Caco-2 (cell line): ENCODE data around the gene HOXA5. TPM values are rescaled to one million over a fixed set of nuclear protein-coding genes. Genes with fewer than 3 reads are reported as not detected.
A peak's percentile ranks its signal among the peaks of the same experiment; 100 is the strongest.

Experiments
- BruUV-seq: library from RNA; stranded (reverse); fragments of 400-500 nt; replicated peaks from 2 replicates; lab custom pipeline; 2021; lab: Mats Ljungman, UMichigan
- CTCF ChIA-PET: fragments of 300-600 bp; sonication (Branson Sonifier 250); formaldehyde crosslinking; loops from one replicate; lab custom pipeline; 2022; ENCODE audit warnings: antibody characterized with exemption; lab: Charles Lee
- POLR2A ChIA-PET: fragments of 300-600 bp; sonication (Branson Sonifier 250); formaldehyde crosslinking; loops from one replicate; lab custom pipeline; 2022; ENCODE audit warnings: antibody characterized with exemption; lab: Charles Lee
- DNase-seq, 2 experiments: peaks; one replicate each; pipeline versions ENCODE4 v3.0.0 to v3.0.0-alpha.2; 2020 to 2022
- H3K27me3 ChIP-seq: replicated peaks from 2 replicates; pipeline ENCODE4 v1.6.0; 2011; ENCODE audit warnings: low read length; ENCODE audit not compliant: control insufficient read depth, insufficient read depth
- H3K36me3 ChIP-seq: 2 replicates; pipeline ENCODE4 v1.5.1; 2011; ENCODE audit warnings: low read length; ENCODE audit not compliant: control insufficient read depth, insufficient read depth
- H3K4me1 ChIP-seq: fragments of 250-450 bp; sonication (Bioruptor Pico); 2 replicates; pipeline ENCODE4 v1.5.1; 2020; ENCODE audit warnings: mild to moderate bottlenecking
- H3K4me3 ChIP-seq: 2 replicates; pipeline ENCODE4 v1.5.1; 2011; ENCODE audit warnings: low read depth, mild to moderate bottlenecking, control low read depth, low read length
- H3K9me3 ChIP-seq: fragments of 250-450 bp; sonication (Bioruptor Pico); 2 replicates; pipeline ENCODE4 v1.5.1; 2020; ENCODE audit warnings: mild to moderate bottlenecking, moderate library complexity
- H3K27ac Mint-ChIP-seq: one replicate; pipeline ENCODE4 v1.8.0; 2022; ENCODE audit warnings: mixed read lengths; ENCODE audit not compliant: unreplicated experiment
- H3K27me3 Mint-ChIP-seq: one replicate; pipeline ENCODE4 v1.8.0; 2022; ENCODE audit warnings: mixed read lengths; ENCODE audit not compliant: insufficient read depth, unreplicated experiment
- H3K36me3 Mint-ChIP-seq: one replicate; pipeline ENCODE4 v1.8.0; 2022; ENCODE audit warnings: mild to moderate bottlenecking, mixed read lengths; ENCODE audit not compliant: insufficient read depth, unreplicated experiment
- H3K4me1 Mint-ChIP-seq: one replicate; pipeline ENCODE4 v1.8.0; 2022; ENCODE audit warnings: low read depth, mixed read lengths; ENCODE audit not compliant: unreplicated experiment
- H3K4me3 Mint-ChIP-seq: one replicate; pipeline ENCODE4 v1.8.0; 2022; ENCODE audit warnings: mild to moderate bottlenecking, moderate library complexity, mixed read lengths; ENCODE audit not compliant: unreplicated experiment
- H3K9me3 Mint-ChIP-seq: one replicate; pipeline ENCODE4 v1.8.0; 2022; ENCODE audit warnings: mixed read lengths; ENCODE audit not compliant: unreplicated experiment
- intact Hi-C: fragments of 100-400 bp; cut with micrococcal nuclease; formaldehyde crosslinking; loops from one replicate; pipeline ENCODE4 v1.10.0; 2022; ENCODE audit not compliant: unreplicated experiment
- total RNA-seq: library from RNA; stranded (reverse); gene quantifications from 2 replicates; pipeline ENCODE4 v1.2.3, GENCODE V29; 2022
- TF ChIP-seq, protein P1 (sequence below), 2 experiments: fragments of 200-600 bp in 1 of 2; IDR thresholded peaks; 1 replicate in 1 of 2; 2 replicates in 1 of 2; pipeline versions ENCODE4 v1.5.1 to v1.8.0; 2011 to 2022; ENCODE audit warnings: antibody characterized with exemption in 1 of 2, control low read depth in 1 of 2, inconsistent platforms in 1 of 2, low read depth in 1 of 2, low read length in 1 of 2, mild to moderate bottlenecking in 1 of 2, moderate library complexity in 1 of 2; ENCODE audit not compliant: insufficient read depth in 1 of 2, severe bottlenecking in 1 of 2, unreplicated experiment in 1 of 2

Gene HOXA5
- total RNA-seq, 1 experiment from 2014 or later: 4.9 TPM

DNA sequence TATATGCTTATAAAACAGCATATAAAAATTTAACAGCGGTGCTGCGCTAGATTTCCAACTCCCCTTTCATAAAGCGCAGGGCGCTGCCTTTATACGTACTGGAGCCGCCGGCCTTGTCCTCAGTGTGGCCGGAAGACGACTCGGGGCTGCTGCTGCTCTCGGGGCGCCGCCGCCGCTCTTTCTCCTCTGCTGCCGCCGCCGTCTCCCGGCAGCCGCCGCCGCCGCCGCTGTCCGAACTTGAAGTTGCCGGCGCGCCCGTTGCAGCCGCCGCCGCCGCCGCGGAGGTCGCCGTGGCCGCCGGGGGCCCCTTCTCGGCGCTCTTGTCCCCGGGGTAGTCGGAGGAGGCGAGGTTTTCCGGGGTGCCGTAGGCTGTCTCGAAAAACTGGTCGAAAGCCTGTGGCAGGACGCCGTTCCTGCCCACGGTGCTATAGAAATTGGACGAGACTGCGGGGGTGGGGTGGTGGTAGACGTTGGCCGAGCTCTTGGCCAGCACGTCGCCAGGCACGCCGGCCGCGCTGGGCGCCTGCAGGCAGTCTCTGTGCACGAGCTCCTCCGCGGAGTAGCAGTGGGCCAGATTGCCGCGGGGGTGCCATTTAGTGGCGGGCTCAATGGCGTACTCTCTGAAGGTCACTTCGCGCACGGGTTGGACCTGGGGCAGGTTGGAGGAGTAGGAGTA lies 41.0 kb upstream of the HOXA5 start:
- DNase-seq: peak; percentile 47 to 50
- intact Hi-C loops: no loop called here
- TSS peak; percentile 54 for BruUV-seq
- H3K9me3 ChIP-seq: no peaks in the 10 kb centered on the region
- Mint-ChIP-seq H3K36me3 (peaks cover 6% of the 10 kb centered on the region), H3K4me3 (peak overlapping the region; percentile 71), H3K27ac (no peak overlapping the region), H3K27me3 (peaks cover 8% of the 10 kb centered on the region), H3K4me1 (peaks cover 7% of the 10 kb centered on the region), H3K9me3 (no peaks in the 10 kb centered on the region)
- CTCF ChIA-PET: interaction anchor here (0.7 to 1.8 kb wide), 3 partner anchors 12 to 393 kb away, joined by 3 to 9 read pairs (median 5); no protein-coding TSS in a partner anchor
- POLR2A ChIA-PET: no interaction called here
- H3K4me3 ChIP-seq: peak overlapping the region; percentile 55
- TF ChIP-seq, protein P1, sequence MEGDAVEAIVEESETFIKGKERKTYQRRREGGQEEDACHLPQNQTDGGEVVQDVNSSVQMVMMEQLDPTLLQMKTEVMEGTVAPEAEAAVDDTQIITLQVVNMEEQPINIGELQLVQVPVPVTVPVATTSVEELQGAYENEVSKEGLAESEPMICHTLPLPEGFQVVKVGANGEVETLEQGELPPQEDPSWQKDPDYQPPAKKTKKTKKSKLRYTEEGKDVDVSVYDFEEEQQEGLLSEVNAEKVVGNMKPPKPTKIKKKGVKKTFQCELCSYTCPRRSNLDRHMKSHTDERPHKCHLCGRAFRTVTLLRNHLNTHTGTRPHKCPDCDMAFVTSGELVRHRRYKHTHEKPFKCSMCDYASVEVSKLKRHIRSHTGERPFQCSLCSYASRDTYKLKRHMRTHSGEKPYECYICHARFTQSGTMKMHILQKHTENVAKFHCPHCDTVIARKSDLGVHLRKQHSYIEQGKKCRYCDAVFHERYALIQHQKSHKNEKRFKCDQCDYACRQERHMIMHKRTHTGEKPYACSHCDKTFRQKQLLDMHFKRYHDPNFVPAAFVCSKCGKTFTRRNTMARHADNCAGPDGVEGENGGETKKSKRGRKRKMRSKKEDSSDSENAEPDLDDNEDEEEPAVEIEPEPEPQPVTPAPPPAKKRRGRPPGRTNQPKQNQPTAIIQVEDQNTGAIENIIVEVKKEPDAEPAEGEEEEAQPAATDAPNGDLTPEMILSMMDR (IDR thresholded peaks at IDR 0.05; ENCODE audit: insufficient read depth in 1 of 2, low read depth in 1 of 2, low read length in 1 of 2, severe bottlenecking in 1 of 2, unreplicated experiment in 1 of 2): no peak
- H3K36me3 ChIP-seq: no peaks in the 10 kb centered on the region
- H3K27me3 ChIP-seq: peaks cover 5% of the 10 kb centered on the region
- H3K4me1 ChIP-seq: peaks cover 14% of the 10 kb centered on the region

DNA sequence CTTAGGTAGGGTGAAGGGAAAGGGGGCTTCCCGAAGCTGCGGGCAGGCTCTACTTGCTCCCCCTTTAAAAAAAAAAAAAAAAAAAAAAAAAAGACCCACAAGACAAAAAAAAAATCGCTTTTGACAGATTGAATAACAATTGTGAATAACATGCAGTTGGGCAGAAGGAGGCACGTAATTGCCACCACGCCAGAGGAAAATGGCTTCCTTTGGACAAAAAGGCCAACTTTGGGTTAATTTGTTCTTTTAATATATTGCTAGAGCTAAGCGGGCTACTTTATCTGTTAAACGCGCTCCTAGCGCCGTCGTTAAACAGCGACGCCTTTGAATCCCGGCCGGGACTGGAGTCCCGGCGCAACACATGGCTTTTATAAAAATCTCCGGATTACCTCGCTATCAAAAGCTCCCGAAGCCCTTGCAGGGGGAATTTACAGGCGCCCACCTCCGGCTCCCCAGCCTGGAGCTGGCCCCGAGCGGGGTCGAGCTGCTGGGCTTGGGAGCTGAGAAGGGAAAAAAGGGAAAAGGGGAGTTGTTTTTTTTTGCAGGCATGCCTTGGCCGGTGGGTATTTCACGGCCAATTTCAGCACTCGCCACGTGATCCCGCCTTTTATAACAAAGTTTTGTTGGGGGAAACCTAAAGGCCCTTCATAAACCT lies 40.3 kb upstream of the HOXA5 start:
- Histone ChIP-seq H3K4me1 (peaks cover 14% of the 10 kb centered on the region), H3K9me3 (no peaks in the 10 kb centered on the region), H3K36me3 (no peaks in the 10 kb centered on the region), H3K27me3 (peaks cover 5% of the 10 kb centered on the region), H3K4me3 (peak overlapping the region; percentile 55)
- peak overlapping the region; percentile 71 for H3K4me3 Mint-ChIP-seq
- peaks cover 6% of the 10 kb centered on the region for H3K36me3 Mint-ChIP-seq
- intact Hi-C loops: no loop called here
- no peak overlapping the region for H3K27ac Mint-ChIP-seq
- BruUV-seq: no TSS peak
- peaks cover 7% of the 10 kb centered on the region for H3K4me1 Mint-ChIP-seq
- H3K27me3 Mint-ChIP-seq: peaks cover 8% of the 10 kb centered on the region
- ChIA-PET CTCF (interaction anchor here (0.7 to 1.8 kb wide), 2 partner anchors 12 to 37 kb away, joined by 5 to 9 read pairs; no protein-coding TSS in a partner anchor), POLR2A (no interaction called here)
- H3K9me3 Mint-ChIP-seq: no peaks in the 10 kb centered on the region
- peak in 1 of 2 experiments; percentile 26 for DNase-seq
- TF ChIP-seq, protein P1 (IDR thresholded peaks at IDR 0.05; ENCODE audit: insufficient read depth in 1 of 2, low read depth in 1 of 2, low read length in 1 of 2, severe bottlenecking in 1 of 2, unreplicated experiment in 1 of 2): no peak

DNA sequence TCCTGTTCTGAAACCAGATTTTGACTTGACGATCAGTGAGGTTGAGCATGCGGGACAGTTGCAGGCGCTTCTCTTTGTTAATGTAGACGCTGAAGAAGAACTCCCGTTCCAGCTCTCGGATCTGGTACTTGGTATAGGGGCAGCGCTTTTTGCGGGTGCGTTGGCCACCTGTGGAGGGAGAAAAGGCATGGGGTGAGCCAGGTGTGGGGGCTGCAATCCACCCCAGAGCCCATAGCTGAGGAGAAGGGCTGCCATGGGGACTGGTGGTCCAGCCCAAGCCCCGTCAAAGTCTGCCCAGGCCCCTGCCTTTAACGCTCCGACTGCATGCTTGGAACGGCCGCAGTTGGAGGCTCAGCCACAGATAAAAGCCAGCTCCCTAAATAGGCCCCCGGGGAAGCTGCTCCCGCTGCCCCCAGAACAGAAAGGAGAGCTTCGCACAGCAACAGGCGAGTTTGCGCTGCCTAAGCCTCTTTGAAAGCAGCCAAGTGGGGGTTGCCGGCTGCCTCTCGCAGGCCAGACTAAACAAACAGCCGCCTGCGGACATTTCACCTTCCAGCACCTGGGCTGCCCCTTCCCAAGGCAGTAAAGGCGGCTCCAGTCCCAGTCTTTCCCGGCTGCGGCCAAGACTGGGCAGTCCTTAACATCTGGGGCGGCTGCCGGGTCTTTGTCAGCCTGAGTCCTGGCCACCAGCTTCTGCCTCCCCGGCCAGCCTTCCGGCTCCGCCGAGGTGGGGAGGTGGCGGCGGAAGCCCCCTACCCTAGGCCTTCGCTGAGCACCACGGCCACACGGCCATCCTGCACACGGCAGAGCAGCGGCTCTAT lies 39.6 kb upstream of the HOXA5 start:
- peaks cover 8% of the 10 kb centered on the region for H3K27me3 Mint-ChIP-seq
- no peak overlapping the region for H3K27ac Mint-ChIP-seq
- peaks cover 6% of the 10 kb centered on the region for H3K36me3 Mint-ChIP-seq
- CTCF ChIA-PET: interaction anchor here (1.2 kb wide), 1 partner anchor 13 kb away, joined by 5 read pairs; no protein-coding TSS in a partner anchor
- H3K4me3 Mint-ChIP-seq: peak overlapping the region; percentile 71
- Histone ChIP-seq H3K36me3 (no peaks in the 10 kb centered on the region), H3K27me3 (peaks cover 5% of the 10 kb centered on the region), H3K4me1 (peaks cover 14% of the 10 kb centered on the region), H3K9me3 (no peaks in the 10 kb centered on the region), H3K4me3 (peak overlapping the region; percentile 55)
- BruUV-seq: no TSS peak
- peak; percentile 43 to 46 for DNase-seq
- H3K4me1 Mint-ChIP-seq: peaks cover 7% of the 10 kb centered on the region
- intact Hi-C loops: no loop called here
- POLR2A ChIA-PET: no interaction called here
- TF ChIP-seq, protein P1 (IDR thresholded peaks at IDR 0.05; ENCODE audit: insufficient read depth in 1 of 2, low read depth in 1 of 2, low read length in 1 of 2, severe bottlenecking in 1 of 2, unreplicated experiment in 1 of 2): no peak
- H3K9me3 Mint-ChIP-seq: no peaks in the 10 kb centered on the region
